HFFc6 (cell line): ENCODE results near the gene CCDC60. TPM values are rescaled to one million over a fixed set of nuclear protein-coding genes. Genes with fewer than 3 reads are reported as not detected.

Experiments
- DNase-seq: peaks from one replicate; pipeline ENCODE4 v3.0.0-alpha.2; 2018
- H3K27ac Mint-ChIP-seq: 2 replicates; pipeline ENCODE4 v1.8.0; 2020; ENCODE audit warnings: mild to moderate bottlenecking, mixed read lengths
- H3K27me3 Mint-ChIP-seq: 2 replicates; pipeline ENCODE4 v1.8.0; 2021; ENCODE audit warnings: mild to moderate bottlenecking, moderate library complexity, mixed read lengths; ENCODE audit not compliant: insufficient read depth
- H3K36me3 Mint-ChIP-seq: 2 replicates; pipeline ENCODE4 v1.8.0; 2021; ENCODE audit warnings: low read depth, mixed read lengths
- H3K4me1 Mint-ChIP-seq: 2 replicates; pipeline ENCODE4 v1.8.0; 2020; ENCODE audit warnings: low read depth, mixed read lengths
- H3K4me3 Mint-ChIP-seq: 2 replicates; pipeline ENCODE4 v1.8.0; 2020; ENCODE audit warnings: mild to moderate bottlenecking, moderate library complexity, mixed read lengths
- H3K9me3 Mint-ChIP-seq: 2 replicates; pipeline ENCODE4 v1.8.0; 2020; ENCODE audit warnings: mild to moderate bottlenecking, mixed read lengths
- total RNA-seq, 6 experiments: library from RNA; stranded (reverse); fragmentation: NEBNext Ultra II Directional; extraction: Animal tissue kit (Norgen Biotek cat#: 25700); gene quantifications; 2 replicates in 1 of 6; 3 replicates in 5 of 6; pipeline ENCODE4 v1.2.3, GENCODE V29; 2021
- TF ChIP-seq, protein P1 (sequence below): fragments of 200-600 bp; sonication (generic); IDR thresholded peaks from 2 replicates; pipeline ENCODE4 v1.5.0; 2021; ENCODE audit warnings: antibody characterized with exemption, mild to moderate bottlenecking

The CCDC60 gene
- total RNA-seq, 6 experiments from 2014 or later: not detected

DNA sequence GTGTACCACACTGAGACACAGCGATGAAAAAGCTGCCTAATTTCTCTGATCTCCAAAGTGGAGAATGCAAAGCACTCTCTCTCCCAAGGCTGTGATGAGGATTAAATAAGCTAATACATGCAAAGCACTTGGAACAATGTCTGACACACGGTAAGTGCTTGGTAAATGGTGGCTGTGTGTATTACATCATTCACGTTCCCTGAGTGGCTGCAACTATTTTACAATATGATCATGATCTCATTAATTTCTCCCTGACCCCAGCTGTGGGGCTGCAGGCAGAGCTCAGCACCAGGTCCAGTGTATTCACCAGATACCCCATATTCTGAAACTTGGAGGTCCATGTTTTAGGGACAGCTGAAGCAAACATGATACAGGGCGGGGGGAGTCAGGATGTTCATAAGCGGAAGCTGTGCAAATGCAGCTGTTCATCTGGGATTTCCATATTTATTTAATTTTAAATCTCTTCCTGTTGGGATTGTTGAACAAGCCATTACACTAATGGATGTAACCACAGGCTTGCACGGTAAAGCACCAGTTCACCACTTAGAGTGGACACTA lies 106.4 kb downstream of the CCDC60 start:
- Mint-ChIP-seq H3K9me3 (peaks cover 43% of the 10 kb centered on the region), H3K27me3 (no peaks in the 10 kb centered on the region), H3K27ac (no peak overlapping the region), H3K4me1 (no peaks in the 10 kb centered on the region), H3K36me3 (no peaks in the 10 kb centered on the region), H3K4me3 (no peak overlapping the region)
- no peak for DNase-seq
- TF ChIP-seq, protein P1, sequence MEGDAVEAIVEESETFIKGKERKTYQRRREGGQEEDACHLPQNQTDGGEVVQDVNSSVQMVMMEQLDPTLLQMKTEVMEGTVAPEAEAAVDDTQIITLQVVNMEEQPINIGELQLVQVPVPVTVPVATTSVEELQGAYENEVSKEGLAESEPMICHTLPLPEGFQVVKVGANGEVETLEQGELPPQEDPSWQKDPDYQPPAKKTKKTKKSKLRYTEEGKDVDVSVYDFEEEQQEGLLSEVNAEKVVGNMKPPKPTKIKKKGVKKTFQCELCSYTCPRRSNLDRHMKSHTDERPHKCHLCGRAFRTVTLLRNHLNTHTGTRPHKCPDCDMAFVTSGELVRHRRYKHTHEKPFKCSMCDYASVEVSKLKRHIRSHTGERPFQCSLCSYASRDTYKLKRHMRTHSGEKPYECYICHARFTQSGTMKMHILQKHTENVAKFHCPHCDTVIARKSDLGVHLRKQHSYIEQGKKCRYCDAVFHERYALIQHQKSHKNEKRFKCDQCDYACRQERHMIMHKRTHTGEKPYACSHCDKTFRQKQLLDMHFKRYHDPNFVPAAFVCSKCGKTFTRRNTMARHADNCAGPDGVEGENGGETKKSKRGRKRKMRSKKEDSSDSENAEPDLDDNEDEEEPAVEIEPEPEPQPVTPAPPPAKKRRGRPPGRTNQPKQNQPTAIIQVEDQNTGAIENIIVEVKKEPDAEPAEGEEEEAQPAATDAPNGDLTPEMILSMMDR: no peak

DNA sequence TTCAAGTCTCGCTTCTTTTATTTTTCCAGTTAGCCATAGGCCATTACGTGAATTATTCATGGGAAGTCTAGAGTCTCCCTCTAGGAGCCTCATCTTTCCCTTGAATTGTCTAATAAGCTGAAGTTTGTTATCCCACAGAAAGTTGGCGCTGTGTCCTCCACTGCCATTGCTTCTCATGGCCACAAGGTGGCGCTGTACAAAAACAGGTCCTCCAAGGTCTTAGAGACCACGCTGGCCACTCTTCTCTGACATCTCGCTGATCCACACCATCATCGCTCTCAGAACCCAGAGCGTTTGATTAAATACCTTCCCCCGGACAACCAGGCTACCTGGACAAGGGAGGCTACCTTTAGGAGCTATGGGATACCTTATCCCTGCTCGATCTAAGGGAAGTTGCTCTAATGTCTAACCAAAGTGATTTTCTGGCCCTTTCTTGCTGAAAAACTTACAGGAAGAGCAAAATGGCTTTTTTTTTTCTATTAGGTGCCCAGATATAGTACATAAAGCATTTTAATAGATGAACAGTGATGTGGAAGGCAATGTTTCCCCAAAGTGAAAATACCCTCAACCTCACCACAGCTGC lies 110.0 kb downstream of the CCDC60 start:
- H3K9me3 Mint-ChIP-seq: peaks cover 24% of the 10 kb centered on the region
- H3K4me3 Mint-ChIP-seq: no peak overlapping the region
- H3K36me3 Mint-ChIP-seq: no peaks in the 10 kb centered on the region
- peak; percentile 17 for DNase-seq
- no peaks in the 10 kb centered on the region; the same call in 1 of the 2 replicates for H3K27me3 Mint-ChIP-seq
- no peak overlapping the region for H3K27ac Mint-ChIP-seq
- H3K4me1 Mint-ChIP-seq: no peaks in the 10 kb centered on the region
- TF ChIP-seq, protein P1: peak; percentile 78

DNA sequence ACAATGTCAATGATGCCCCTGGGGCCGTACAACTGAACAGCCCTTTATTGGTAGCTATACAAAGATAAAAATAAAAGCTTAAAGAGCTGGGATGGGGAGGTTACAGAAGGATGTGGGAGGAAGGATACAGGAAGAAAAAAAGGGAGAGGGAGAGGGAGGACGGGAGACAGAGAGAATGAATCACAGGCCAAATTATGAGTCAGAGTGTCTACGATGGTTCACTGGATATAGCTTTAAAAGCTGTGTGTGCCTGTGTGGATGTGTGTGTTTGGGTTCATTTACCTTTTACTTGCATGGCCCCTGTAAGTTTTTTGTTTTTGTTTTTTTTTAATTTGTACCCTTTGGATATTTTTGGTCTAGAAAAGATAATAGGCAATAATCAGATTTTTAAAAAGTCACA lies 111.9 kb downstream of the CCDC60 start:
- no peak for DNase-seq
- H3K9me3 Mint-ChIP-seq: peaks cover 31% of the 10 kb centered on the region
- no peaks in the 10 kb centered on the region for H3K36me3 Mint-ChIP-seq
- H3K4me1 Mint-ChIP-seq: no peaks in the 10 kb centered on the region
- H3K4me3 Mint-ChIP-seq: no peak overlapping the region
- H3K27me3 Mint-ChIP-seq: no peaks in the 10 kb centered on the region; the same call in 1 of the 2 replicates
- TF ChIP-seq, protein P1: no peak
- H3K27ac Mint-ChIP-seq: no peak overlapping the region

- Mint-ChIP-seq H3K4me1 (no peaks in the 10 kb centered on the region), H3K27ac (no peak overlapping the region), H3K9me3 (peaks cover 31% of the 10 kb centered on the region), H3K36me3 (no peaks in the 10 kb centered on the region), H3K4me3 (no peak overlapping the region), H3K27me3 (no peaks in the 10 kb centered on the region; the same call in 1 of the 2 replicates)
- no peak for DNase-seq
- TF ChIP-seq, protein P1: no peak
Observed at GRCh38 chr12:119447126-119447525, 112.6 kb downstream of the CCDC60 start.

- DNase-seq: no peak
- TF ChIP-seq, protein P1: no peak
- no peaks in the 10 kb centered on the region for H3K36me3 Mint-ChIP-seq
- H3K4me3 Mint-ChIP-seq: no peak overlapping the region
- H3K27ac Mint-ChIP-seq: no peak overlapping the region
- no peaks in the 10 kb centered on the region; the same call in 1 of the 2 replicates for H3K27me3 Mint-ChIP-seq
- peaks cover 31% of the 10 kb centered on the region for H3K9me3 Mint-ChIP-seq
- no peaks in the 10 kb centered on the region for H3K4me1 Mint-ChIP-seq
Observed at GRCh38 chr12:119447618-119448017, 113.1 kb downstream of the CCDC60 start.
